ENCODE measurements around the gene FBXO11. TPM values are rescaled to one million over a fixed set of nuclear protein-coding genes. Genes with fewer than 3 reads are reported as not detected.
A peak's percentile ranks its signal among the peaks of the same experiment; 100 is the strongest.

FBXO11 gene
- total RNA-seq, 1 donor from 2014 or later, result 89.1 TPM

GRCh38 chr2:47811668-47812067 lies 94.6 kb downstream of the FBXO11 start:
- no peak for ATAC-seq (ENCODE audit: low read depth)
- H3K9me3 Mint-ChIP-seq, result no peaks in the 10 kb centered on the region
- no peak overlapping the region for H3K4me3 Mint-ChIP-seq
- TF ChIP-seq, protein P1, sequence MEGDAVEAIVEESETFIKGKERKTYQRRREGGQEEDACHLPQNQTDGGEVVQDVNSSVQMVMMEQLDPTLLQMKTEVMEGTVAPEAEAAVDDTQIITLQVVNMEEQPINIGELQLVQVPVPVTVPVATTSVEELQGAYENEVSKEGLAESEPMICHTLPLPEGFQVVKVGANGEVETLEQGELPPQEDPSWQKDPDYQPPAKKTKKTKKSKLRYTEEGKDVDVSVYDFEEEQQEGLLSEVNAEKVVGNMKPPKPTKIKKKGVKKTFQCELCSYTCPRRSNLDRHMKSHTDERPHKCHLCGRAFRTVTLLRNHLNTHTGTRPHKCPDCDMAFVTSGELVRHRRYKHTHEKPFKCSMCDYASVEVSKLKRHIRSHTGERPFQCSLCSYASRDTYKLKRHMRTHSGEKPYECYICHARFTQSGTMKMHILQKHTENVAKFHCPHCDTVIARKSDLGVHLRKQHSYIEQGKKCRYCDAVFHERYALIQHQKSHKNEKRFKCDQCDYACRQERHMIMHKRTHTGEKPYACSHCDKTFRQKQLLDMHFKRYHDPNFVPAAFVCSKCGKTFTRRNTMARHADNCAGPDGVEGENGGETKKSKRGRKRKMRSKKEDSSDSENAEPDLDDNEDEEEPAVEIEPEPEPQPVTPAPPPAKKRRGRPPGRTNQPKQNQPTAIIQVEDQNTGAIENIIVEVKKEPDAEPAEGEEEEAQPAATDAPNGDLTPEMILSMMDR (IDR thresholded peaks at IDR 0.05), result no peak
- peaks cover 90% of the 10 kb centered on the region for H3K36me3 Mint-ChIP-seq (ENCODE audit: low read depth)
- ChIA-PET CTCF (no interaction called here), POLR2A (no interaction called here)
- DNase-seq, result no peak
- intact Hi-C loops (cut with micrococcal nuclease), result no loop called here
- H3K4me1 Mint-ChIP-seq, result peaks cover 13% of the 10 kb centered on the region
- H3K27me3 Mint-ChIP-seq, result no peaks in the 10 kb centered on the region
- H3K27ac Mint-ChIP-seq, result peak overlapping the region; percentile 1

GRCh38 chr2:47810850-47811249 lies 95.4 kb downstream of the FBXO11 start:
- DNase-seq (no peak), ATAC-seq (ENCODE audit: low read depth) (no peak)
- TF ChIP-seq, protein P1 (IDR thresholded peaks at IDR 0.05), result no peak
- H3K4me1 Mint-ChIP-seq, result peaks cover 5% of the 10 kb centered on the region
- peaks cover 90% of the 10 kb centered on the region for H3K36me3 Mint-ChIP-seq (ENCODE audit: low read depth)
- H3K4me3 Mint-ChIP-seq, result no peak overlapping the region
- H3K27ac Mint-ChIP-seq, result no peak overlapping the region
- ChIA-PET POLR2A (no interaction called here), CTCF (no interaction called here)
- intact Hi-C loops (cut with micrococcal nuclease), result no loop called here
- no peaks in the 10 kb centered on the region for H3K9me3 Mint-ChIP-seq
- no peaks in the 10 kb centered on the region for H3K27me3 Mint-ChIP-seq

- intact Hi-C loops (cut with micrococcal nuclease), result no loop called here
- TF ChIP-seq, protein P1 (IDR thresholded peaks at IDR 0.05), result no peak
- DNase-seq, result no peak
- no peak for ATAC-seq (ENCODE audit: low read depth)
- Mint-ChIP-seq H3K36me3 (ENCODE audit: low read depth) (peaks cover 90% of the 10 kb centered on the region), H3K27me3 (no peaks in the 10 kb centered on the region), H3K4me3 (no peak overlapping the region), H3K9me3 (no peaks in the 10 kb centered on the region), H3K27ac (peak overlapping the region; percentile 24), H3K4me1 (no peaks in the 10 kb centered on the region)
- ChIA-PET POLR2A (no interaction called here), CTCF (no interaction called here)
These were observed 96.4 kb downstream of the FBXO11 start for GRCh38 chr2:47809903-47810302.

DNA sequence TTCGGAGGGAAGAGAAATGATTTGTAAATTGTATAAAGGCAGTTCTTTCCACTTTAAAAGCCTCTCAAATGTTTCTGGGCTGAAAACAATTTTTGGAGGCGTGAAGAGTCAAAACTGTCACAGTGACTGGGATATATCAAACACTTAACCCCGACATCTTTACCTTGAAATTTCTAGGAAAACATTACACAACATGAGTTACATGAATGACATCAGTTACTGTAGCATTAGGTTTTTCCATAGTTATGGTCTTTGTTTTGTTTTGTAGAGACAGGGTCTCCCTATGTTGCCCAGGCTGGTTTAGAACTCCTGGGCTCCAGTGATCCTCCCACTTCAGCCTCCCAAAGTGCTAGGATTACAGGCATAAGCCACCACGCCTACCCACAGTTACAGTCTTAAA lies 97.7 kb downstream of the FBXO11 start:
- H3K36me3 Mint-ChIP-seq (ENCODE audit: low read depth), result peaks cover 93% of the 10 kb centered on the region
- no peaks in the 10 kb centered on the region for H3K4me1 Mint-ChIP-seq
- H3K4me3 Mint-ChIP-seq, result no peak overlapping the region
- intact Hi-C loops (cut with micrococcal nuclease), result no loop called here
- TF ChIP-seq, protein P1 (IDR thresholded peaks at IDR 0.05), result no peak
- POLR2A ChIA-PET, result no interaction called here
- CTCF ChIA-PET, result no interaction called here
- H3K27ac Mint-ChIP-seq, result no peak overlapping the region
- H3K9me3 Mint-ChIP-seq, result peaks cover under 1% of the 10 kb centered on the region
- H3K27me3 Mint-ChIP-seq, result no peaks in the 10 kb centered on the region
- DNase-seq (no peak), ATAC-seq (ENCODE audit: low read depth) (no peak)

DNA sequence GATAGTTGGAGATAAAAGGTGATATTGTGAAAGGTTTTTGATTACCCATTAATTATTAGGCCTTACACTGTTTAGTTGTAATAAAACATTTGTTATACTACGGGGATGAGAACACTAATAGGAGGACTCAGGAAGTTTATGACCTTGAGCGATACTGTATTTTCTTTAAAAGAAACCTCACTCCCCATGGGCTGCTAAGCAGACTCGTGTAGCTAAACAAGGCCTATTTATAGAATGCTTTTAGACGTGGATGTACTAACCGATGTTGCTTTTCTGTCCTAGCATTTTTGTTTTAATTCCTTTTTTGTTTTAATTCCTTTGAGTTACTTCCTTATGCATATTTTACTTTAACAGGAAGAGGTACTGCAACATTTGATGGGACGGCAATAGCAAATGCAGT lies 100.4 kb downstream of the FBXO11 start:
- Mint-ChIP-seq H3K27ac (no peak overlapping the region), H3K36me3 (ENCODE audit: low read depth) (peaks cover 92% of the 10 kb centered on the region), H3K4me1 (no peaks in the 10 kb centered on the region), H3K4me3 (no peak overlapping the region), H3K27me3 (no peaks in the 10 kb centered on the region), H3K9me3 (peaks cover 7% of the 10 kb centered on the region)
- intact Hi-C loops (cut with micrococcal nuclease), result no loop called here
- ChIA-PET POLR2A (interaction anchor here (0.7 kb wide), 1 partner anchor 240 kb away, joined by 6 read pairs; no protein-coding TSS in a partner anchor), CTCF (no interaction called here)
- TF ChIP-seq, protein P1 (IDR thresholded peaks at IDR 0.05), result no peak
- no peak for ATAC-seq (ENCODE audit: low read depth)
- no peak for DNase-seq

Data from activated B cell treated with CpG ODN at 0.5 μM for 24 hours (primary cell).